LoVo (cell line): ENCODE results near the gene CDH15.
"Not testable (repeated sequence)": the region's sequence is repeated elsewhere in the genome, so short reads cannot be mapped to it uniquely, and the experiment has no call there.

ENCODE experiments used
- DNase-seq: peaks from one replicate; pipeline ENCODE4 v3.0.0-alpha.2; 2016; ENCODE audit warnings: low spot score

Gene CDH15

DNA sequence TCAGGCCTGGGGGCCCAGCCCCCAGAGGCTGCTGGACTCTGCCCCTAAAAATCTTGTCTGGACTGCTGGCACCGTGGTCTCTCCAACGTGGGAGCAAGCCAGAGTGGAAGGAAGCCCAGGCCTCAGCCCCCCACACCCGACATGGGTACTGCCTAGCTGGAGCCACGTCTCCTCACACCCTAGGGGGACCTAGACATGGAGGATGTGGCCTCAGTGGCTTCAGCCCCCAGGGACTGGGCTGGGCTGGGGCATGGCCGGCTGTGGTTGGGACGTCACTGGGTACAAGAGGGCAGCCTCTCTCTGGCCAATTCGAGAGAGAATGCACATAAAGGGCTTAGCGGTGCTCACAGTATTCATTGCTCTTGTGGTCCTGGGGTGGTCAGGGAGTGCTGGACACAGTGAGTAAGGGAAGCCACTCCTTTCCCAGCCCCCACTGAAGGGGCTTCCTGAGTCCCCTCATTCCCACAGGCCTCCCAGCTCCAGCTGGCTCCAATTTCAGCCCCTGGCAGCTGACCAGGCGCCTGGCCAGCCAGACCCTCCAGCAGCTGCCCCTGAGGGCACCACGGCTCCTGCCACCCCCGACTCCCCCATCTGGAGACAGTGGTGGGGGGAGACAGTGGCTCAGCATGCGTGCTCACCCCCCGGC, 1.1 kb downstream of the CDH15 start:
- DNase-seq = no peak

DNA sequence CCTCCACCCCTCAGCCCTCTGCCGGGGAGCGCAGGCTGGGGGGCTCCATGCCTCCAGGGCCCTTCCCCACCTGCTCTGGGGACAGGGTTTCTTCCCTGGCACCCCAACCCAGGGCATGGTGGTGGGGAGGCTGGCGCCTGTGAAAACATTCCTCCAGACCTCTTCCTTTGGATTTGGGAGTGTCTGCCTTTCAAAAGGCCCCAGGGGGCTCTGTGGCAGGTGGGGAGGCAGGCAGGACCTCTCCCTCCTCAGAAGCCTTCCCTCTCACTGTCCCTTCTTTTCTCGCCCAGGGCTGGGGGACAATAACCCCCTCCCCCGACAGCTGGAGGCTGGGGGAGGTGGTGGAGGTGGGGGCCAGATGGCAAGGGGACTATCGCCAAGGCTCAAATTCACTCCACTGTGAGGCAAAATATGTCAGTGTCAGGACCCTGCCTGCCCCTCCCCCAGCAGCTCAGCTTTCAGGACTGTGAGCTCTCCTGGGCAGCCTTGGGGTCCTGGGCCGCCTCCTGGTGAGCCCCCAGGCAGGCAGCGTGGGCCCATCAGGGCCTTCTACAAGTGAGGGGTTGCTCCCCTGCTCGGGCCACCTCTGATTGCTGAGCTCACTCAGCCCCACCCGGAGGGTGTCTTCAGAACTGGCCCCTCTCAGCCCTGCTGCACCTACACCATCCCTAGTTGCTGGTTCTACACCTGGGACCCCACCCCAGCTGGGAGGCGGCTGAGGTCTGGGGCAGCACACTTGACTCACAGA, 1.8 kb downstream of the CDH15 start:
- DNase-seq = no peak

DNA sequence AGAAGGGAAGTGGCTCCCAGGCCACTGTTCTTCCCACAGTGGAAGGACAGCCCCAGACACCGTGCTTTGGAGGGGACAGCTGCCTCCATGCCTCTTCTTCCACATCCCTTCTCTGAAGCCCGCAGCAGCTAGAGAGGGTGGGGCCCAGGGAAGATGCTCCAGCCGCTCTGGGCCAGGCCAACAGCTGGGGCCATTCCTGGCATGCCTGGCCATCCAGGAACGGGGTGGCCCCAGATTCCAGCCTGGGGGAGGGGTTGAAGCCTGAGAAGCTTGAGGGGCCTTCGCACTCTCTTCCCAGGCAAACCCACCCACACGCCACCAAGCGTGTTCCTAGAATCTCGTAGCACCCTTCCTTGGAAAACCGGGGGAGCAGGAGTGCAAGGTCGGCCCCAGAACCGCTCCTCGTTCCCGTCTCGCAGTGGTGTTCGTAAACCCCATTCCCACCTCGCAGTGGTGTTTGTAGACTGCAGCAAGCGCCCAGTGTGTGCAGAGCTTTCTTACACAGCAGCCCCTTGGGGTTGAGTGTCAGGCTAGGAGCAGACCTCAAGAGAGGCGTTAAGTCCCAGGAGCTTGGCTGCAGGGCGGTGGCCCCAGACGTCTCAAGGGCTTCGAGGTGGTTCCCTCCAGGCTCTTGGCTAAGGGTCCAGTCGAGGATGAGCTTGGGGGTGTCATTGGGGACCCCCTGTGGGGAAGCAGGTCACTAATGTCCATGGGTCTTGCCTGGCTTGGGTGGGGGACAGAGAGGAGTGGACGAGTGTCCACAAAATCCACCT, 2.7 kb downstream of the CDH15 start:
- DNase-seq = no peak

DNA sequence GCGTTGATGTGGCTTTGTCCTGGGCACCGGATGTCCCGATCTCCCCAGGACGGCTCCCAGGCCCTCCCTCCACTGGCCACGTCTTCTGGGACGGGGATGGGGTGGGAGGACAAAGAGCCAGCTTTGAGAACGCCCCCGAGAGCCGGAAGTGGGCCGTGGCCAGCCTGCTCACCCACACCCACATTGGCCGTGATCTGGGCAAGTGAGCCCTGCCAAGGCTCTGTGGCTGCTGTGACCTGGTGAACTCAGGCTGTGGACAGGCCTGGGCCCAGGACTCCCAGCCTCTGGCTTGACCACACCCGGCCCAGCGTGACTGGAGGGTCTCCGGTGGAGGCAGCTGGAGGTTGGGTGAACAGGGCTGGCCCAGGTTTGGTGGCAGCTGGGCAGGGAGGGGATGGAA, 3.3 kb downstream of the CDH15 start:
- DNase-seq = no peak

DNA sequence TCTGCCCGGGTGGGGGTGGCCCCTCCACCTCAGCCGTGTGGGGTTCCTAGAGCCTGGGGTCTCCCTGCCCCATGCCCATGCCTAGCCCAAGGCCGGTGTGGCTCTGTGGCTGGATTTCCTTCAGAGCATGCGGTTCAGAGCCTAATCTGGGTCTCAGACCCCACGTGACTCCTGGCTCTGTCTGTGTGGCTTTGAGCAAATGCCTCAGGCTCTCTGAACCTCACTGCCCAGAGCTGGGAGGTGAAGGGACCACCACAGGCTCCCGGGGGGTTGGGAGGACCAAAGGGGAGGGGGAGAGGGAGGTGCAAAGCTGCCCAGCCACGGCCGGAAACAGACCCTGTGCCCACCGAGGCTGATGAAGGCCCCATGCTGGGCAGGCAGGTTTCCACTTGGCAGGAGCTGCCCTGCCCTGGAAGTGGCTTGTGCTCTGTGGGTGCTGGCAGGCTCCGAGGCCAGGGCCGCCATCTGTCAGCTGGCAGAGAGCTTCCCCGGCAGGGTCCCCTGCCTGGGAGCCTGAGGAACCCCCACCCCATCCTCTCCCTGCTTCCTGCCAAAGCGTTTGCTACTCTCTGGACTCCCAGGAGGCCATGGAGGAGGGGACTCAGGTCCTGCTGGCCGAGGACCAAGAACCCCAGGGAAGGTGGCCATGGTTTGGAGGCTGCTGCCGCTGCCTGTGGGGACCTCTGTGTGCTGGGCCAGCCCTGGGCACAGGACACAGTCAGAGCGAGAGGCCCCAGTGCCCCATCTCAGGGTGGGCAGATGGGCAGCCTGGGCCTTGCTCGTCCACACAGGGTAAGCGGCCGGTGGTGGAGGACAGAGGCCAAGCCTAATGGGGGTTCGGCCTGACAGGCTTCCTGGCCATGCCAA, 4.0 kb downstream of the CDH15 start:
- DNase-seq = no peak

DNA sequence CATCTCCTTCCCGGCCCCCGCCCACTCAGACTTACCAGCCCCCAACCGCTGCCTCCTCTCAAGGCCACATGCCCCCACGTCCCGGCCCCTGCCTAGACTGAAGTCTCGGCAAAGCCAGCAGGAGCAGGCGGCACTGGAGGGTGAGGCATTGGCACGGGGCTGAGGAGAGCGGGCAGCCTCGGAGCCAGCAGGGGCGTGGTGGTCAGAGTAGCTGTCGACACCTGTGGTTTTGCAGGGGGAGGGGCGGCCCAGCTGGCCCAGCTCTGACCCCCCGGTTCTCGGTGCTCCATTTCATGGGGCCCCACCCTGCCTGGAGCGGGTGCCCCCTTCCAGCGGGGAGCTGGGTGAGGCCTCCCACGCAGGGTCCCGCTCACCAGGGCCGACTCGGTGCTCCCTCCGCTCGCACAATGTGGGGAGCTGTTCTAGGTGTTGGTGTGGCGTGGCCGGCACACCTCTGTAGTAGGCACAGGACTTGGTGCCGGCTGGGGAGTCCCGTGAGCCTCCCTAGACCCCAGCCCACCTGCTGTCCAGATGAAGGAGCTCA, 4.7 kb downstream of the CDH15 start:
- DNase-seq = no peak

DNA sequence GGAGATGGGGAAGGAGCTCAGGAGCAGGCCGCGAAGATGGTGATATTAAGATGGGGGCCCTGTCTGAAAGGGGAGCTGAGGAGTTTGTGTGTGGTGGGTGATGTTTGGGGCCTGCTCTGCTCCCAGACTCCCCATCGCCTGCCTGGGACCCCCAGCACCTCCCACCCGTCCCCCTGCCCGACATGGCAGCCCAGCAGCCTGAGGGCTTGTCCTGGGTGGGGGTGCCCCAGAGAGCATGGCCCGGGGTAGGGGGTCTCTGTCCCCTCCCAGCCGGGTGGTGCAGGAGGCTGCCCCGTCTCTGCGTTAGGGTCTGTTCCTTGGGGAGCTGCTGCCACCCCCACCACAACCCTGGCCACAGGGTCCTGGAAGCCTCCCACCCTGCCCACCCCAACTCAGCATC, 5.2 kb downstream of the CDH15 start:
- DNase-seq = no peak

DNA sequence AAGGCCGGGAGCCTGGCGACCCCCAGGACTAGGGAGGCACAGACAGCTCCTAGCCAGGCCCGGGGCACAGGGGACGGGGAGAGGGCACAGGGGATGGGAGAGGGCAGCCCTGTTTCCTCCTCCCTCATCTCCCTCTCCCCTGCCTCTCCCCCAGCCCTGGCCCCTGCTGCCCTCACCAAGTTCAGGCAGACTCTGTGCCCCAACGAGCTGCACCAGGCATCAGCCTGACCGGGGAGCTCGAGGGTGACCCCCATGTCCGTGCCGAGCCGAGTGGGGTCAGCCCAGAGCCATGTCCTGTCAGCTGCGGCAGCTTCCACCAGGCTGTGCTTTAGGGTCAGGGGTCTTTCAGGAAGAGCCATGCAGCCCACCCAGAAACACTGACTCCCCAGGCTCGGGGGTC, 6.0 kb downstream of the CDH15 start:
- DNase-seq = no peak

DNA sequence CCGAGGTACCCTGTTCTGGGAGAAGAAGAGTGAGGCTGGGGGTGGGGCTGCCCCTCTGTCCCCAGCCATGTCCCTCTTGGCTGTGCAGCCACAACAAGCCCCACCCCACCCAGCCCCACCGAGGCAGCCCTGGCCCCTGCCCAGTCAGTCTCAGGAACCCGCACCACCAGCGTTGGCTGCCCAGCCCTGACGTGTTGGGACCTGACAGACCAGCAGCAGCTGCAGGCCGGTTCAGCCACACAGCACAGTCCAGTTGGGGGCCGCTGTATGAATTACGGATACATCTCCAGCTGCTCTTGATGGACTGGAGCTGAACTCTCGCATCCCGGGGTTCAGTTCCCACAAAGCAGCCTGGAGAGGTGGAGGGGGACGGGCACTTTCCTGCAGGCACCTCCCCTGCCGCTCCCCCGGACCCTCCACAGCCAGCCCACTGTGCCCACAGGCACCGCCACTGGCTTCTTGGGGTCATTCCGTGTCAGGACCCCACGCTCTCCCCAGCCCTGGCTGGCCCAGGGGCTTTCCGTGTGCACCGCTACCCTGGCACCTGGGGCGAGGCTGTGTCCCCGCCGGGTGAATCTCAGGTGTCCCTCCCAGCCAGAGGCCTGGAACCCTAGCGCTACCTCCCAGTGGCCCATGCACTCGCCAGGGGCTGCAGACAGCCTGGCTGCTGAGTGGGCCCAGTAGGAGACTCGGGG, 7.1 kb downstream of the CDH15 start:
- no peak for DNase-seq

DNA sequence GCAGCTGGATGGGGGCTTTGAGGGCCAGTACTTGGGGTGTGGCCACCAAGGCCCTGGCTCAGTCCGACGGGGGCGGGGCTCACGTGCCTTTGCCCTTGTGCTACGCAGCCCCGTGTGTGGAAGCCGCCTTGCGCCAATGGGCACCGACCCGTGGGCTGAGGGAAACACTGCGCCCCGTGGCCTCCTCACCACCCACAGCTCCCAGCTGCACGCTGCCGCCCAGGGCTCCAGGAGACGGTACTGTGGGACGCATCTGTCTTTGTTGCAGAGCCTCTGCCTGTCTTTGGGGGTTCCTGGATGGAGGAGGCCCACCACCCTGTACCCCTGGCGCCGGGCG, 7.6 kb downstream of the CDH15 start:
- DNase-seq = no peak

DNA sequence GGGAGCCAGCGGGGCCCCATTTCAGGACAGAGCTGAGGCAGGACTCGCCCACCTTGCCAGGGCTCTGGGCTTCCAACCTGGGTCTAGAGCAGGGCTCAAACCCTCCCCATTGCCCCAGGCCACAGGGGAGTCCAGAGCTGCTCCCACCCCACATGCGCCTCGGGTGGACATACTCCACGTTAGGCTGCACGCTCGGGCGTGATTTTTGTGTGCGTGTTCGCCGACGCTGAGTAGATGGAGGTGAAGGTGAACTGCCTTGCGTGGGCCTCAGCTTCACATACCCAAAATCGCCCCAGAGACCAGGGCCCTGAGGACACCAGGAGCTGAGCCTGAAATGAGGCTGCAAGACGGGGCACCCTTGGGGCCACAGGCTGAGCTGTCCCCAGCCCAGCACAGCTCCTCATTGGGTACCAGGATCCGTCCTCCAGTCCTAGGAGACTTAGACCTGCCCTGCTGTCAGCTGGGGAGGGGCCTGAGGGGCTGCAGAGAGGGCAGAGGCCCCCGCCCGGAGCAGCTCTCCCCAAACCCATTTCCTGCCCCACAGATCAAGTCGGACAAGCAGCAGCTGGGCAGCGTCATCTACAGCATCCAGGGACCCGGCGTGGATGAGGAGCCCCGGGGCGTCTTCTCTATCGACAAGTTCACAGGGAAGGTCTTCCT, 8.2 kb downstream of the CDH15 start:
- DNase-seq = no peak

DNA sequence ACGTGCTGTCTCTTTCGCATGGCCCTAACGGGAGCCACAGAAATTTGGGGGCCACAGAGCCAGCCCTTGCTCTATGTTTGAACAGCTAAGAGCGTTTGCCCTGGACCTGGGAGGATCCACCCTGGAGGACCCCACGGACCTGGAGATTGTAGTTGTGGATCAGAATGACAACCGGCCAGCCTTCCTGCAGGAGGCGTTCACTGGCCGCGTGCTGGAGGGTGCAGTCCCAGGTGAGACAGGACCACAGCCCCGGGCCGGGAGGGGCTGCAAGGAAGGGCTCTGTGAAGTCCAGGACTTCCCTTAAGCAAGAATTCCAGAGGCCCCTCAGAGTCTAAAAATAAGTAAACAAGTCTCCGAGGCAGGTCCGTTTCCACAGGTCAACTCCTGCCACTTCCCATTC, 11.9 kb downstream of the CDH15 start:
- DNase-seq = no peak

DNA sequence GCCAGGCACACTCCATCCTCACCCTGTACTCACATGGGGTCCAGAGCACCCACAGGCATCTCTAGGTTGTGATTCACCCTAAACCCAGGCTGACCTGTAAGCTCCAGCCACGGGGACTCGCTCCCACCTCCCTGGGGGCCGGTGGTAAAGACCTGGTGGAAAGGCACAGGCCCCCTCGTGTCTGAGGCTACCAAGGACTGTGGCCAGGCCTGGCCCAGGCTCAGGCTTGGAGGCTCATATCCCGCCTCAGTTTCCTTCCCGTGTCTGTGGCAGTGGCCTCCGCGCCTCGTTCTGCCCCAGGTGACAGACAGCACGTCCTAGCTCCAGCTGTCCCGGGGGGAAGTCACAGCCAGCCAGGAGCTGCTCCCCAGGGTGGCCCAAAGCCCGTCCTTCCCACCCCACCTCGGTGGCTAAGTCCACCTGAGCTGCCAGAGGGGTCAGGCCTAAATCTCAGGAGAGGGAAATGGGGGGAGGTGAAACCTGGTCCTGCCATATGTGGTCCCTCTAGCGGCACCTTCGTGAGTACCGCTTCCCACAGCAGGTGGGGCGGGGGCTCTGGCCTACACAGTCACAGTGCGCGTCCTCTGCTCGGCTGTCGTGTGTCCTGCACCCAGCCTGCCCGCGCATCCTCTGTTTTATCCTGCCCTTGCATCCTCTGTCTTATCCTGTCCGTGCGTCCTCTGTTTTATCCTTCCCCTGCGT, 12.6 kb downstream of the CDH15 start:
- DNase-seq = no peak

DNA sequence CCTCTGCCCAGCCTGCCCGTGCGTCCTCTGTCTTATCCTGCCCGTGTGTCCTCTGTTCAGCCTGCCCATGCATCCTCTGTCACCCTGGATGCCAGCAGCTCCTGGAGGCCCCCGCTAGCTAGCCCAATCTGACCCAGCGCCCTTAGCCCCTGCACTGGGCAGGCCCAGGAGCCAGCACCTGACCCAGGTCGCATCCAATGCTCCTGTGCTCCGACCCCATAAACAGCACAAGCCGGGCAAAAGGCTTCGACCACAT, 13.1 kb downstream of the CDH15 start:
- DNase-seq = no peak

DNA sequence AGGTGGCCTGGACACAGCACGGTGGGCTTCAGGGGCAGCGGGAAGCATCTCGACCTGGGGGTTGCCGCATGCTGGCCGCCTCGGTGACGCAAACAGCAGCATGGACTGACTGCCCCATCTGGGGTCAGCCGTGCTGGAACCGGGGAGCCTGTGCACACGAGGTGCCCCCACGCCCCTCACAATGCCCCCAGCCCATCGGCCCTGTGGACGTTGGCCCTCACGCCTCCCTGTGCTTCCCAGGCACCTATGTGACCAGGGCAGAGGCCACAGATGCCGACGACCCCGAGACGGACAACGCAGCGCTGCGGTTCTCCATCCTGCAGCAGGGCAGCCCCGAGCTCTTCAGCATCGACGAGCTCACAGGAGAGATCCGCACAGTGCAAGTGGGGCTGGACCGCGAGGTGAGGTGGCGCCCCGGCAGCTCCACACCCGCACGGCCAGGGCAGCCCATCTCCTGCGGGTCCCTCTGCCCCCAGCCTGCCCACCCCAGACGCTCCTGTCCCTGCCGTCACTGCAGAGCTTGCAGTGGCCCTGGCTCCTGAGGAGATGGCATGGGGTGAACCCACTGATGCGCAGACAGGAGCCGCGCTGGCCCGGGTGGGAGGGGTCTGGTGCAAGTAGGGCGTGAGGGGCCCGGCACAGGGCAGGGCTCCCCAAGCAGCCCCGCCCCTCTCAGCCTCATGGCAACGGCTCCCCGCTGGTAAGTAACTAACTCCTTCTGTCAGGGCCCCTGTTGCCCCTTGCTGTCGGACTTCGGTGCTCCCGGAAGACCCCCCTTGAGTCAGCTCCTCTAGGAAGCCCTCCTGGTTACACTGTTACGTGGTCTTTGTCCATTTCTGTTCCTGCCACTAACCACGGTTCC, 13.6 kb downstream of the CDH15 start:
- DNase-seq = no peak

DNA sequence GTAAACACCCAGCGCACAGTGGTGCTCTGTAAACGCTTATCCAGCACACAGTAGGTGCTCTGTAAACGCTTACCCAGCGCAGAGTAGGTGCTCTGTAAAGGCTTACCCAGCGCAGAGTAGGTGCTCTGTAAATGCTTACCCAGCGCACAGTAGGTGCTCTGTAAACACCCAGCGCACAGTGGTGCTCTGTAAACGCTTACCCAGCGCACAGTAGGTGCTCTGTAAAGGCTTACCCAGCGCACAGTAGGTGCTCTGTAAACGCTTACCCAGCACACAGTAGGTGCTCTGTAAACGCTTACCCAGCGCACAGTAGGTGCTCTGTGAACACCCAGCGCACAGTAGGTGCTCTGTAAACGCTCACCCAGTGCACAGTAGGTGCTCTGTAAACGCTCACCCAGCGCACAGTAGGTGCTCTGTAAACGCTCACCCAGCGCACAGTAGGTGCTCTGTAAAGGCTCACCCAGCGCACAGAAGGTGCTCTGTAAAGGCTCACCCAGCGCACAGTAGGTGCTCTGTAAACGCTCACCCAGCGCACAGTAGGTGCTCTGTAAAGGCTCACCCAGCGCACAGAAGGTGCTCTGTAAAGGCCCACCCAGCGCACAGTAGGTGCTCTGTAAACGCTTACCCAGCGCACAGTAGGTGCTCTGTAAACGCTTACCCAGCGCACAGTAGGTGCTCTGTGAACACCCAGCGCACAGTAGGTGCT, 14.5 kb downstream of the CDH15 start:
- DNase-seq = not testable (repeated sequence)

DNA sequence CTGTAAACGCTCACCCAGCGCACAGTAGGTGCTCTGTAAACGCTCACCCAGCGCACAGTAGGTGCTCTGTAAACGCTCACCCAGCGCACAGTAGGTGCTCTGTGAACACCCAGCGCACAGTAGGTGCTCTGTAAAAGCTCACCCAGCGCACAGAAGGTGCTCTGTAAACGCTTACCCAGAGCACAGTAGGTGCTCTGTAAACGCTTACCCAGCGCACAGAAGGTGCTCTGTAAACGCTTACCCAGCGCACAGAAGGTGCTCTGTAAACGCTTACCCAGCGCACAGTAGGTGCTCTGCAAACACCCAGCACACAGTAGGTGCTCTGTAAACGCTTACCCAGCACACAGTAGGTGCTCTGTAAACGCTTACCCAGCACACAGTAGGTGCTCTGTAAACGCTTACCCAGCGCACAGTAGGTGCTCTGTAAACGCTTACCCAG, 15.1 kb downstream of the CDH15 start:
- not testable (repeated sequence) for DNase-seq

DNA sequence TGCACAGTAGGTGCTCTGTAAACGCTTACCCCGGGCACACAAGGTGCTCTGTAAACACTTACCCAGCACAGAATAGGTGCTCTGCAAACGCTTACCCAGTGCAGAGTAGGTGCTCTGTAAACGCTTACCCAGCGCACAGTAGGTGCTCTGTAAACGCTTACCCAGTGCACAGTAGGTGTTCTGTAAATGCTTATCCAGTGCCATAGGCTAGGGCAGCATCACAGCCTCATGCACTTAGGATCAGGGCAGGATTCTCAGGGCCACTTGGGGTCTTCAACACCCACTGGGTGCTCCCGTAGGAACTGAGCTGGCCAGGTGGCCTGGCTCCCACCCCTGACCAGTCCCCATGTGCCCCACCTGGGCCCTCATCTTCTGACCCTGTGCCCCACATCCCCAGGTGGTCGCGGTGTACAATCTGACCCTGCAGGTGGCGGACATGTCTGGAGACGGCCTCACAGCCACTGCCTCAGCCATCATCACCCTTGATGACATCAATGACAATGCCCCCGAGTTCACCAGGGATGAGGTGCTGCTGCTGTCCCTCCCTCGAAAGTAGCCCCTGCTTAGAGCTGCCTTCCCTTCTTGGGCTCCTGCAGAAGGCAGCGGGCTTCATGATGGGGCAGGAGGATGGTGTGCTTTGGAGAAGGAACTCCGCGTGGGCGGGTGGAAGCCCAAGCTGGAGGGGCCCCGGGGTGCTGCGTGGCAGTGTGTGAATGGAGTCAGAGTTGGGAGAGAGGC, 15.7 kb downstream of the CDH15 start:
- peak; percentile 20 for DNase-seq
